Head of caudate nucleus (tissue), 42 donors: ENCODE data around the gene MALT1.

Source experiments
- DNase-seq, 42 donors: peaks; one replicate each; pipeline versions ENCODE4 v3.0.0 to v3.0.0-alpha.2; 2020 to 2021; ENCODE audit warnings: mixed read lengths in 7 of 42
- intact Hi-C: fragments of 100-400 bp; cut with DNase I; formaldehyde crosslinking; loops from one replicate; pipeline ENCODE4 v1.15.0; 2022

MALT1 gene

DNA sequence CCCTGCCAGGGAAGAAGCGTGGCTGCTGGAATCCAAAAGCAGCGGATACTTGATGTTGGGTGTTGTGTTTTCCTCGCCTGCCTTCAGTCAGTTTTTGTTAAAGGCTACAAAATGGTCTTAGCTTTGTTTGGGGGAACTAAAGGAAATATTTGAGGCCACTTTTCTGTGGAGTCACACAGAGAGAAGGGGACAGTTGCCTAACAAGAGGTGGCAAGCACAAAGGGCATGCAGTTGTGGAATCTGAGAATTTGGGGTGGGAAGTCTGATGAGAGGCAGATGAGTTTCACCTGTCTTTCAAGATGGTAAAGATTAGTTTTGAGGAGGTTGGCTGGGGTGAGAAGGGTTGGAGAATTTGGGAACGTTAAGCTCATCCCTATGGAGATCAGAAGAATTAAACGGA is 2.9 kb downstream of the MALT1 start:
- intact Hi-C loops = no loop called here
- no peak for DNase-seq

GRCh38 chr18:58674863-58675472 is 3.7 kb downstream of the MALT1 start:
- intact Hi-C loops = no loop called here
- no peak for DNase-seq

DNA sequence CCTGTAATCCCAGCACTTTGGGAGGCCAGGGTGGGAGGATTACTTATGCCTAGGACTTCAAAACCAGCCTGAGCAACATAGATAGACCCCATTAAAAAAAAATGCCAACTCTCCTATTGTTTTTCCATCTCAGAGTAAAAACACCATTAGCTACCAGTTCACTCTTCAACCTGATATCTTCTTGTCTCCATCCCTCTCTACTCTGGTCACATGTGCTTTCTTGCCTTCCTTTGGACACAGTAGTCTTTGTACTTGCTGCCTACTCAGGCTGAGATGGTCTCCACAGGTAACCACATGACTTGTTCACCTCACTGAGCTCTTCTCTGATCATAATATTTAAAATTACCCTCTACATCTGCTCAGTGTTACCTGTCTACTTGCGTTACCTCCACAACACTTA is 5.0 kb downstream of the MALT1 start:
- intact Hi-C loops = no loop called here
- DNase-seq = no peak

GRCh38 chr18:58682429-58683069 is 11.3 kb downstream of the MALT1 start:
- intact Hi-C loops = no loop called here
- peak in 4 of 42 donors; percentile 11 to 31 (median 14) for DNase-seq

- no peak for DNase-seq
- intact Hi-C loops = no loop called here
These were observed 16.6 kb downstream of the MALT1 start for GRCh38 chr18:58687871-58688308.

GRCh38 chr18:58690259-58690658 is 19.0 kb downstream of the MALT1 start:
- no peak for DNase-seq
- intact Hi-C loops = no loop called here

DNA sequence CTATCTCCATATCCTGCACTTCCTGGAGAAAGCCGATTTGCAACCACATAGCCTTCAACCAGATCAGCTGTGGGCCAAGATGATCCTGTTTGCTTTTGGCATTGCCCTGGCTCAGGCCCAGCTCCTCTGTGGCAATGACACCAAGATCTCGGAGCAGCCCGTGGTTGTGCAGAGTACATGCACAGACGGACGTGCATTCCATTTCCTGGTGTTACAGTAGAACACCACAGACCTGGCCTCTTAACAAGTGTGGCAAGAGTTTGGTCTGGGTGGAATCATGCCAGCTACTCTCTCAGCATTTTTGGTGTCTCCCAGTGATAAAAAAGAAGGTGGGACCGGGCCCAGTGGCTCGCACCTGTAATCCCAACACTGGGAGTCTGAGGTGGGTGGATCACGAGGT is 20.0 kb downstream of the MALT1 start:
- DNase-seq = no peak
- intact Hi-C loops = no loop called here

- intact Hi-C loops = no loop called here
- DNase-seq = no peak
These were observed 21.3 kb downstream of the MALT1 start for GRCh38 chr18:58692422-58693185.

DNA sequence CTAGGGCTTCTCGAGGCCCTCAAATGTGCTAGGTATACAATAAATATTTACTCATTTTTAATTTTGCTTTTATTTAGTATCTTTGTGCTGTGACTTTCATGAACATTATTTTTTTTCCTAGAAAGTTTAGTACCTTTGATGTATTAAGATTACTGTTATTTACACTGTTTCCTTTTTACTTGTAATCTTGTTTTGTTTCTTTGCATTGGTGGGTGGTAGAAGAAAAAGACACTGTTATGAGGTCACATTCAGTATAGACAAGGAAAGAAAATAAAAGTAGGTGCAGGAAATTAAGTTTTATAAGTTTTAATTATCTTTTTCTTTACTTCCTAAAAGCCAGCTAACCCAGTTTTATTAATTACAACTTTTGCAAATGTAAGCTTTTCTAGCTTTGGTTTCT is 23.0 kb downstream of the MALT1 start:
- intact Hi-C loops = no loop called here

GRCh38 chr18:58694720-58695468 is 23.6 kb downstream of the MALT1 start:
- intact Hi-C loops = no loop called here
- no peak for DNase-seq

More for the DNA sequence above, 23.0 kb downstream of the MALT1 start:
- no peak for DNase-seq

- DNase-seq = no peak
- intact Hi-C loops = no loop called here
These were observed 24.5 kb downstream of the MALT1 start for GRCh38 chr18:58695772-58696171.

DNA sequence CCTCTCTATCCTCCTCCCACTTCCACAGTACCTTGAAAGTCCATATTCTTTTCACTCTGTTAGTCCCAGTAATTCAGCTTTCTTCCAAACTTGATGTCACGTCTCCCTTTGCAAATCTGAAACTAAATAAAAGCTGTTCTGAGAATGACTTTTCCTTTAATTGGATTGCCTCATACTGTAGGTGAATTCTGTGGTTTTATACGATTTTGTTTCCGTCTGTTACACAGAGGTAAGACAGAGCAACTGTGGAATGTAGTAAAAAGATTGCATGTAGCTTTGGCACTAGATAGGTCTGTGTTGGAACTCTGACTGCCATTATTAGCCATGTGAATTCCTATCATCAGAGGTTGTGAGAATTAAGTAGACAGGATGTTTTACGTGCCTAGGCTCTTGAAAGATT is 25.9 kb downstream of the MALT1 start:
- DNase-seq = no peak
- intact Hi-C loops = no loop called here

- intact Hi-C loops = no loop called here
- DNase-seq = no peak
These were observed 27.5 kb downstream of the MALT1 start for GRCh38 chr18:58698701-58699193.

DNA sequence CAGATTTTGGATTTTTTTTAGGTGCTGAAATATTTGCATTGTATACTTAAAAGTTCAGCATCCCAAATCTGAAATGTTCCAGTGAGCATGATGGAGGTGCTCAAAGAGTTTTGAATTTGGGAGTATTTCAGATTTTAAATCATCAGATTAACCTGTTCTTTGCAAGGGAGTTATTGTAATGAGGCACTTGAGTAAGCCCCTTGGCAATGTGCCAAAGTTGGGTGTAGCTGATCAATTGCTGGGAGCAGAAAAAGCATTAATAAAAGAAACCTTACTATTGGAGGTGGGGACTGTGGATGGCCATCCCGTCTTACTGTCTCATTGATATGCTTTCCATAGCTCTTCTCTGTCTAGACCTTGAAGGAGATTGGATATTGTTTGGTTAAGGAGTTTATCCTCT is 28.3 kb downstream of the MALT1 start:
- intact Hi-C loops = no loop called here
- peak in 1 of 42 donors; percentile 47 for DNase-seq

DNA sequence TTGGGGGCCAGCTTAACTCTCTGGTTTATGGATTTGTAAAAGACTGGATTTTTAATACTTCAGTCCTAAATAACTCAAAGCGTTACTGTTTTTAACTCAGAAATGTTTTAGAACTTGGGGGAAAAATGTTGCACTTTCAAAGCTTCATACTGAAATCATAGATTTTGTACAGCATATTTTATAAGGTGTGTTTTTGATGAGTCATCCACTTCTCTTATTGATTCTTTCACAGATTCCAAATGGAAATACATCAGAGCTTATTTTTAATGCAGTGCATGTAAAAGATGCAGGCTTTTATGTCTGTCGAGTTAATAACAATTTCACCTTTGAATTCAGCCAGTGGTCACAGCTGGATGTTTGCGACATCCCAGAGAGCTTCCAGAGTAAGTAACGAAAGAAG is 28.9 kb downstream of the MALT1 start:
- no peak for DNase-seq
- intact Hi-C loops = no loop called here

GRCh38 chr18:58712930-58713329 is 41.7 kb downstream of the MALT1 start:
- intact Hi-C loops = no loop called here
- DNase-seq = no peak

GRCh38 chr18:58714259-58714658 is 43.0 kb downstream of the MALT1 start:
- intact Hi-C loops = no loop called here
- no peak for DNase-seq

DNA sequence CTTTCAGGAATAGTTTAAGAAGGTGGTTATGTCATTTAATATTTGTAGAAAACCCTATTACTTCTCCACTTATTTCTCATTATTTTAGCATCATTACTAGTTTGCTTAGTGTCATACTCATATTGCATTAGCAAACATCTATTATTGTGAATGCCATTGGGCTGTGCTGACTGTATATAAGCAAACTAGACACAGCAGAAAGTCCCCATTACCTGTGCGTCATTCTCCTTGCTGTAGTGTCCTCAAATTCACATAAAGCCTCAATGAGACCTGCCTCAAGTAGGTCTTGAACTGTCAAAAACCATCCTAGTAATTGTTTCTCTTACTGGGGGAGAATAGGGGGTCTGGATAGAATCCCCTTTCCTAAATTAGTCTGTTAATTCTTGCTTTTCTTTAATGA is 43.6 kb downstream of the MALT1 start:
- no peak for DNase-seq
- intact Hi-C loops = no loop called here

DNA sequence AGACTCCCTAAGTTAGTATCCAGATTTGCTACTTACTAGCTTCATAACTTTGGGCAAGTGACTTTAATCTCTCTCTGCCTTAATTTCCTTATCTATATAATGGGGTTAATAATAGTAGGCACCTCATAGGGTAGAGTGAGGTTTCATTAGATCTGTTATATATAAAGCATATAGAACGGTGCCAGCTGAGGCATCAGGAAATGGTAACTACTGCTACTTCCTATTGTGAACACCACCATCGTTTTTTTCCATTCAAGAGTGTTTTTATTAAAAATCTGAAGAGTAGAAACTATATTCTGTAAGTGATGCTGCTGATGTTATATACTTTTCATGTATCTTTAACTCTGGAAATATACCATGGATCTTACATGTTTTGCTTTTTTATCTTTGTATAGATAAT is 44.3 kb downstream of the MALT1 start:
- DNase-seq = no peak
- intact Hi-C loops = no loop called here
